GM19372 (cell line): ENCODE measurements around the gene MIR17HG.
"Not testable (repeated sequence)": the region's sequence is repeated elsewhere in the genome, so short reads cannot be mapped to it uniquely, and the experiment has no call there.

Experiments
- ATAC-seq: cut with Tn5 transposase; IDR thresholded peaks from one replicate; pipeline ENCODE4 v1.9.1; 2021; ENCODE audit warnings: mild to moderate bottlenecking, low read depth, moderate library complexity; ENCODE audit not compliant: unreplicated experiment

The MIR17HG gene

GRCh38 chr13:91347202-91347995 lies at the start of gene MIR17HG:
Gene MIR17HG, plus strand, starts transcription at chr13:91347687.
- ATAC-seq: peak; percentile 45

- ATAC-seq: no peak
Measured at GRCh38 chr13:91298060-91298459, 49.4 kb upstream of the MIR17HG start.

GRCh38 chr13:91302111-91302510 lies 45.4 kb upstream of the MIR17HG start:
- peak; percentile 91 for ATAC-seq

- ATAC-seq: no peak
Measured at GRCh38 chr13:91303031-91303430, 44.5 kb upstream of the MIR17HG start.

GRCh38 chr13:91304741-91305140 lies 42.7 kb upstream of the MIR17HG start:
- no peak for ATAC-seq

- ATAC-seq: no peak
Measured at GRCh38 chr13:91305652-91306051, 41.8 kb upstream of the MIR17HG start.

GRCh38 chr13:91307887-91308286 lies 39.6 kb upstream of the MIR17HG start:
- no peak for ATAC-seq

DNA sequence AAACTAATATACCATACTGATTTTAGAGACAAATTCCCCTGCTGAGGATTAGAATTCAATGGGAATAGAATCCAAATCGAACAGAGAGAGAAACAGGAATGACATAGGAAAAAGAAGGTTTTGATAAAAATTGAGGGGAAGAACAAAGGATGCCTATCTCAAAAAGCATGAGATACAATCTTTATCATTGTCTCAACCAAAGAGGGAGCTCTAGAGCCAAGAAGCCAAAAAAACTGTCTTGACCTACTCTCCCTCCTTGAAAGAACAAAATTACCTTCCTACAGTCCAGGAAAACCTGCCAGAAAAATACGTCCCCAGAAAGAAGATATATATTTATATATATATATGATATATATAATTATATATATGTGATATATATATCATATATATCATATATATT lies 39.2 kb upstream of the MIR17HG start:
- ATAC-seq: no peak

GRCh38 chr13:91311491-91311890 lies 36.0 kb upstream of the MIR17HG start:
- no peak for ATAC-seq

GRCh38 chr13:91312324-91312723 lies 35.2 kb upstream of the MIR17HG start:
- ATAC-seq: no peak

DNA sequence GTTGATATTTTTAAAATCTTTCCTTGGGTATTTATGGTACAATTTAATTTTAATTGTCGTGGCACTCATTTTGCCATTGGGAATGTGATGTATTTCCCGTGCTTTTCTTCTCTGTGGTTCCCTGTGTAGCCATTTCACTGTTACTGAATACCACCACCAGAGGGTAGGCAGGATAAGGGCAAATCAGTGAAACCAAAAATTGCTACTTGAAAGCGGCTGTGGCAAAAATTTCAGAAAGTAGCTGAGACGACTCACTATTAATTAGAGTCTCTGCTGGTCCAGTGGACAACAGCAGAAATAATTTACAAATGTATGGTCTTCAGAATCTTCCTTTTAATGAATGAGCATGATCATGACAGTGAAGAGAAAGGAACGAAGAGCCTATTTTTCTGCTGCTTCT lies 34.4 kb upstream of the MIR17HG start:
- ATAC-seq: peak; percentile 80

DNA sequence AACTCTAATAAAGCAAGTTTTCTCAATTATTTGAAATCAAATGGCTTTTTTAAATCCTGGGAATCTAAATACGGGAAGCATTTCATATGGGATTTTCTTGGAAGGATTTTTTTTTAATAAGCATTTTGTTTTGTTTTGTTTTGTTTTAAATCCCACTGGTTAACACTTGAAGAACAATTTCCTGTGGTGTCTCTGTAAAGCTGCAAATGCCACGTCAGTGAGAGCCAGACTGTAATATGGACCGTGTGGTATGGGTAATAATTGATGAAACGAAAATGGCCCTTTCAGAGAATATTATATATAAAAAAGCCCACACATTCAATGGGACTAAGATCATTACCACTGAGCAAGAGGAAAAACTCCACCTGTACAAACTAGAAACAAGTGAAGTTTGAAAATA lies 33.9 kb upstream of the MIR17HG start:
- peak; percentile 47 for ATAC-seq

DNA sequence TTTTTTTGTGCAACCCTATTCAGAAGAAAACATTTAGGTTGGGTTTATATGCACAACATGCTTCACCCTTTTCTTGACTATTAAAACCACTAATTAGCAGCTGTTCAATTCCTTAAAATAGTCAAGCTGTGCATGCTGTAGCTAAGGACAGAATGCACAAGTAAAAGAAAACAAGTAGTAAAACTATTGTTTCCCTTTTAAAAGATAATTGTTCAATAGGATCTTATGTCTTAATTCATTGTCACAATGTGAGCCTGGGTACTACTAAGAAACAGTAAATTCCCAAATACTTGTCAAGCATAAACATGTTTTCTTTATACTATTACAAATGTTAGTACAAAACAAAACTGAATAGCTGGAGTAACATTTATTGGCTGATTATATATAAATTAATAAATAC lies 32.6 kb upstream of the MIR17HG start:
- ATAC-seq: no peak

GRCh38 chr13:91318886-91319285 lies 28.6 kb upstream of the MIR17HG start:
- ATAC-seq: no peak

DNA sequence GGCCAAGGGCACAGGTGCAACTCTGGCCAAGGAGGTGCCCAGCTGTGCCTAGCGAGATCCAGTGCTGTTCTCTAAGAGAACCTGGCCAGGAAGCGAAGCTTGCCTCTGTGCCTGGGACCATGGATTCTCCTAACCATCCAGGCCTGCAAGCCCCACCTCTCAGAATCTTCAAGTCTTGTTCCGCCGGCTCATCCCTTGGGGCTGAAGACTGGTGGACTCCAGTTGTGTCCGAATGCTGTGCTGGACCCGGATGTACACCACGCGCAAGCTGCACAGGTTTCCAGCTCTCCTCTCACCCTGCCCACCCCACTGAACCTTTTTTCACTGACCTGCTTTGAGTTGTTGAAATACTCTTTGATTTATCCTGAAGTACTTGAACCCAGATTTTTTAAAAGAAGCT lies 27.5 kb upstream of the MIR17HG start:
- ATAC-seq: no peak

- ATAC-seq: not testable (repeated sequence)
Measured at GRCh38 chr13:91320990-91321389, 26.5 kb upstream of the MIR17HG start.

GRCh38 chr13:91323349-91323748 lies 24.1 kb upstream of the MIR17HG start:
- no peak for ATAC-seq

- no peak for ATAC-seq
Measured at GRCh38 chr13:91326146-91326545, 21.3 kb upstream of the MIR17HG start.

DNA sequence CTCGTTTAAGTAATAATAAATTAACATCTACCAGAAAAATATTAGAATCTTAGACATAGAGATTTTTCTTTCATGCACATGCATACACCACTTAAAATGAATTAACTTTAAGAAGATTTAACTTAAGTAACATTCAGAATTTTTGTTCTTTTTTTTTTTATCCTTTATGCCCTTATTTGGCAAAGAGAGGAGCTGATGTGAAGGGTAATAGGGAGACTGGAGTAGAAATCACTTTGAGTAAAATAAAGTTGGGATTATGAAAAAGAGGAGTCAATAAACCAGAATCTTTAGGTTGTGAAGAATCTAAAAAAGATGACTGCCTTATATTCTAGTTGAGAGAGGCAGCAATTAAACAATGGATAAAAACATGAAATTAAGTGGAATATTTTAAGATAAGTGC lies 18.8 kb upstream of the MIR17HG start:
- no peak for ATAC-seq

- ATAC-seq: no peak
Measured at GRCh38 chr13:91329733-91330132, 17.8 kb upstream of the MIR17HG start.

GRCh38 chr13:91331047-91331915 lies 16.2 kb upstream of the MIR17HG start:
- ATAC-seq: peak; percentile 72

DNA sequence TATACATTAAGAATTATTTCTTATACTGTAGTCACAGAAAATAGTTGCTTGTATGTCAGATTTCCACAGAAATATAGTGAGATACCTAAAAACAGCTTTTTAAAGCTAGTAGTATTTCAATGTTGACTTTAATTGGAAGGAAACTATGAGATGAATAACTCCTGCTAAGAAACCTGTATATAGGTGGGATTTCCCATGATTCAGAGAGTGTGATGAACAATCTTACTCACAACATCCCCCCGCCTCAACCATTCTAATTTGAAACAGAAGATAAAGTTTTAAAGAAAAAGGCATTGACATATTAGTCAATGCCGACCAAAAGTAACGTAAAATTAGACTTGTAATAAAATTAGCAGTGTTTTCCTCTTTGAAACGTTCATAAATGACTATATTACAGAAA lies 1.4 kb upstream of the MIR17HG start:
- no peak for ATAC-seq
